ENCODE measurements around the gene SIRT1.
"Not testable (repeated sequence)": the region's sequence is repeated elsewhere in the genome, so short reads cannot be mapped to it uniquely, and the experiment has no call there.

The SIRT1 gene

GRCh38 chr10:67877421-67877820 lies 7.0 kb upstream of the SIRT1 start:
- DNase-seq (ENCODE audit: low spot score), result not testable (repeated sequence)

GRCh38 chr10:67878133-67878532 lies 6.3 kb upstream of the SIRT1 start:
- DNase-seq (ENCODE audit: low spot score), result no peak

- DNase-seq (ENCODE audit: low spot score), result peak; percentile 28
Measured at GRCh38 chr10:67883710-67884312, 645 bp upstream of the SIRT1 start.

- peak; percentile 74 for DNase-seq (ENCODE audit: low spot score)
Measured at GRCh38 chr10:67884842-67885670, 600 bp downstream of the SIRT1 start.

- no peak for DNase-seq (ENCODE audit: low spot score)
Measured at GRCh38 chr10:67893637-67894036, 9.2 kb downstream of the SIRT1 start.

GRCh38 chr10:67903581-67903980 lies 19.1 kb downstream of the SIRT1 start:
- DNase-seq (ENCODE audit: low spot score), result no peak

- DNase-seq (ENCODE audit: low spot score), result peak; percentile 9
Measured at GRCh38 chr10:67912331-67912946, 28.0 kb downstream of the SIRT1 start.

- no peak for DNase-seq (ENCODE audit: low spot score)
Measured at GRCh38 chr10:67914777-67915340, 30.4 kb downstream of the SIRT1 start.

- no peak for DNase-seq (ENCODE audit: low spot score)
Measured at GRCh38 chr10:67917169-67917568, 32.7 kb downstream of the SIRT1 start.

- no peak for DNase-seq (ENCODE audit: low spot score)
Measured at GRCh38 chr10:67917679-67918078, 33.2 kb downstream of the SIRT1 start.

GRCh38 chr10:67921065-67921464 lies 36.6 kb downstream of the SIRT1 start:
- no peak for DNase-seq (ENCODE audit: low spot score)

GRCh38 chr10:67923551-67923950 lies 39.1 kb downstream of the SIRT1 start:
- DNase-seq (ENCODE audit: low spot score), result no peak

GRCh38 chr10:67924136-67924535 lies 39.7 kb downstream of the SIRT1 start:
- no peak for DNase-seq (ENCODE audit: low spot score)

- peak; percentile 6 for DNase-seq (ENCODE audit: low spot score)
Measured at GRCh38 chr10:67925449-67926005, 41.1 kb downstream of the SIRT1 start.

GRCh38 chr10:67926951-67927350 lies 42.5 kb downstream of the SIRT1 start:
- no peak for DNase-seq (ENCODE audit: low spot score)

GRCh38 chr10:67933199-67933598 lies 48.7 kb downstream of the SIRT1 start:
- no peak for DNase-seq (ENCODE audit: low spot score)

- no peak for DNase-seq (ENCODE audit: low spot score)
Measured at GRCh38 chr10:67934336-67934735, 49.9 kb downstream of the SIRT1 start.

GRCh38 chr10:67935223-67935622 lies 50.8 kb downstream of the SIRT1 start:
- DNase-seq (ENCODE audit: low spot score), result no peak

GRCh38 chr10:67936416-67936815 lies 52.0 kb downstream of the SIRT1 start:
- peak; percentile 17 for DNase-seq (ENCODE audit: low spot score)

- no peak for DNase-seq (ENCODE audit: low spot score)
Measured at GRCh38 chr10:67943917-67944316, 59.5 kb downstream of the SIRT1 start.

GRCh38 chr10:67955614-67956013 lies 71.2 kb downstream of the SIRT1 start:
- no peak for DNase-seq (ENCODE audit: low spot score)

GRCh38 chr10:67959839-67960476 lies 75.5 kb downstream of the SIRT1 start:
- no peak for DNase-seq (ENCODE audit: low spot score)
